Ramos (cell line): ENCODE measurements around the gene CACNA1F.

Experiments used
- in situ Hi-C: fragments of 300-500 bp; cut with MboI; formaldehyde crosslinking; loops from one replicate; pipeline ENCODE4 v1.14.3; 2022; ENCODE audit warnings: low sequenced_read_pairs; ENCODE audit not compliant: unreplicated experiment

CACNA1F gene

DNA sequence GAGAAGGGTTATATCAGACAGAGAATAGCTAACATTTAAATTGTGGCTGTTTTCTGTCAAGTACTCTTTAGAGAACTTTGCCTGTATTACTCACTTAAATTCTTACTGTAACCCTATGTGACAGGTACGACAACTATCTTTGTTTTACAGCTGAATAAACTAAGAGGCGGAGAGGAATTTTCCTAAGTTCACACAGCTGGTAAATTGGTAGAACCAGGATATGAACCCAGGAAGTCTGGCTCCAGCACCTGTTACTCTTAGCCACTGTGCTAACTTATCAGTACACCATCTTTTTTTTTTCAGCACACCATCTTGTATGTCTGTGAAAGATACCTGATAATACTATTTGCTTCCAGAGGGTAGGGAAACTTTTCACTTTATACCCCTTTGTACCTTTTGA lies 31.1 kb downstream of the CACNA1F start:
- in situ Hi-C loops = no loop called here

DNA sequence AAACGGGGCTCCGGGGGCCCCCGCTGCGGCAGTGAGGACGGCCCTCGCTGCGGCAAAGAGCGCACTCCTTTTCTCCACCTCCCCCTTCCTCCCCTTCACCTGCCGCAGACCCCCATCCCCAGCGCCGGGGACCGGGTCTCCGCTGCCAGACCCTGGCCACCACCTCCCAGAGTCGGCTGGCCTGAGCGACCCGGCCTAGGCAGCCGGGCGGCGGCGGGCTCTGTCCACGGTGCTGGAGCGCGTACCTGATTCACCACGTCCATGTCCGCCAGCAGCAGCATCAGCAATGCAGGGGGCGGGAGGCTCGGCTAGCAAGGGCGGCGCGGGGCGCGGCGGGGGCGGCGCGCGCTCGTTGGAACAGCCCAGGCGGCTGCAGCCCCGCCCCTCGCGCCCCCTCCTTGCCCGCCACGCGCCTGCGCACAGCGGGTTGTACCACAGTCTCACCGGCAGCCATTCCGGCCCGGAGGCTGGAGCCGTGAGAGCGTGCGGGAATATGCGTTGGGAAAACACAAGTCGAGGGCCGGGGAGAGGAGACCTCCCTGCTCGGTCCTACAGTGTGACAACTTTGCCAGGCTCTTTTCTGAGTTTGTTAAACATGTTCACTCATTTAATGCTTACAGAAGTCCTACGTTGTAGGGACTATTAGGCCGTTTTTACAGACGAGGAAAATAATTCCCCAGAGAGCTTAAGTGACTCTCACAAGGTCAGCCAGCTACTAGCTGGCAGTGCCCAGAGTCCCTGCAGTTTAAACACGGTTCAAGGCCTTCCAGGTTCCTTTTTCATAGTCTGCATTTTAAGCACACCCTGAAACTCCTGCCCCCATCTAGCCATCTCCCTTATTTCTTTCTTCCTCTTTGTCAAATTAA lies 33.0 kb downstream of the CACNA1F start, which contains the start of gene SYP:
Gene SYP, minus strand, starts transcription at position 288 of the 866 bp plus-strand sequence. Its CDS starts 7 bp downstream, at position 281.
- in situ Hi-C loops = no loop called here

GRCh38 chrX:49199315-49199595 lies 33.9 kb downstream of the CACNA1F start:
- in situ Hi-C loops = no loop called here

GRCh38 chrX:49198540-49199314 lies 34.4 kb downstream of the CACNA1F start:
- in situ Hi-C loops = no loop called here

- in situ Hi-C loops = no loop called here
Observed at GRCh38 chrX:49197543-49198087, 35.5 kb downstream of the CACNA1F start.

- in situ Hi-C loops = no loop called here
Observed at GRCh38 chrX:49193542-49193964, 39.6 kb downstream of the CACNA1F start.

DNA sequence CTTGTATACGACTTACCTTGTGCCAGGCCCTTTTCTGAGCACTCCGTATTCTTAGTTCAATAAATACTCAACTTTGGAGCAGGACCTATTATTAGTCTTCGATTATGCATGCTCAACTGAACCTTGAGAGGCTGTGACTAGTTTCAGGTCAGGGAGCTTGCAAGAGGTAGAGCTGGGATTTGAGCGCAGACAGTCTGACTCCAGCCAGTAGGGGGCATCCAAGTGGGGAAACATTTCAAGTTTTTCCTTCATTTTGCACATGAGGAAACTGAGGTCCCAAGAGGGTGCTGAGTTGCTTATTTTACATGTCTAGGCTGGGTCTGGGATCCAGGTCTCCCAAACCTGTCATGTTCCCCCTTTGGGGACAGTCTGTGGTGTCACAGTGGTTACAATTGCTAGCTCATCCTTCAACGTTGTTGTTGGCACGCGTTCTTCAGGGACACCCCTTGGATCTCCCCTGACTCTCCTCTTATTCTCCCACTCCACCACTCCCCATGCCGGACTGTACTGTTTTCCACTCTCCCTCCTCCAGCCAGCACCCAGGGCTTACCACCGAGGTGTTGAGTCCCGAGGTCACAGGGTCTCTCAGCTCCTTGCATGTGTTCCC lies 40.3 kb downstream of the CACNA1F start:
- in situ Hi-C loops = no loop called here

- in situ Hi-C loops = no loop called here
Observed at GRCh38 chrX:49191574-49192011, 41.5 kb downstream of the CACNA1F start.

GRCh38 chrX:49190821-49191573 lies 42.1 kb downstream of the CACNA1F start:
- in situ Hi-C loops = no loop called here

- in situ Hi-C loops = no loop called here
Observed at GRCh38 chrX:49189606-49190005, 43.5 kb downstream of the CACNA1F start.

GRCh38 chrX:49188468-49189076 lies 44.6 kb downstream of the CACNA1F start:
- in situ Hi-C loops = no loop called here

GRCh38 chrX:49187526-49187925 lies 45.6 kb downstream of the CACNA1F start:
- in situ Hi-C loops = no loop called here

DNA sequence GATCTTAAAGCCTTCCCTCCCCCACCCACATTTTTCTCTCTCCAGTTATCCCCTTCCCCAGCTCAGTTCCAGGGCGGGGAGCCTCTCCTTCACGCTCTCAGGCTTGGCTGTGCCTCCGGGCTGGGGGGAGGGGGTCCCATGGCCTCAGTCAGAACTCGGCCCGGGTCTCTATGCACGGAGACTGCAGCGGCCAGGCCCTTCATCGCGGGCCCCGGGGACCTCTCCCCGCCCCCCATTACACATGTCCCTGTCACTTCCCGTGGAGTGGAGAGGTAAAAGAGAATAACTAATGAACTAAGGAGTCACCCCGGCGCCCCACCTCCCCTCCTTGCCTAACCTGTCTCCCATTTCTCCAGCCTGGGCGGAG lies 46.1 kb downstream of the CACNA1F start:
- in situ Hi-C loops = no loop called here

DNA sequence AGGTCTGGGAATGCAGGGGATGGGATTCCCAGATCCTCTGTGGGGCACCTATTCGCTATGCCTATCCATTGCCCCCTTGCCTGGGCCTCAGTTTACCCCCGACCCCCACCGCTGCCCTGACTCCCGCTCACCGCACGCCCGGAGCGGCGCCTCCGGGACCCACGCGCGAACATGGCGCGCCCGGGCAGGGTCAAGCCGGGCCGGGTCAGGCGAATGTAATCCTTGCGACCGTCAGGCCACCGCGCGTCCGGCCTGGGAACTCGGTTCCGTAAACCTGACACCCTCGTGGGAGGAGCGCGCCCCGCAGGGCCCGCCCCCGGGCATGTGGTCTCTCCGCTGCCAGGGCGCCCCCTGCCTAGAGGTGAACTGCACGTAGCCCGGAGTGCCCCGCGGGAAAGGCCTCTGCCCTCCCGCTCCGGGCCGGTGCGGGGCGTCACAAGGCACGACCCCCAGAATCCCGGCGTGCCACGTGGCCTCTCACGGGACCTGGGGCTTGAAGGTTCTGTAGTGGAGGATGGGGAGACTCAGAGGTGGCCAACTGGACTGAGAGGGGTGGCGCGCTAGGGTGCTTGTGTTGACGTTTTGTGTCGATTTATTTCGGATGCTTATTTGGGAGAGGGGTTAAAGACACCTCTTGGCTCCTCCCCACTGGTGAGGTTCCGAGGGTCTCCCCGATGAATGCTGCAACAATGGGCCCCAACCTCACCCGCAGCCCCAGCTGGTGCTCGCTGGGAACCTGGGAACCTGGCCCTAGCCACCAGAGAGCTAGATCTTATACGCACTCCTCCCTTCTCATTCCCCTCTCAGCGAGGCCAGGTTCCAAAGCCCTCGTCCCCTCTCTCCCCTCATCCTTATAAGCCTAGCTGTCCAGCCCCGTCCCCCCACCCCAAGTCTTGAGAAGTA lies 46.8 kb downstream of the CACNA1F start, which contains the start of gene PRICKLE3:
Gene PRICKLE3, minus strand, starts transcription at position 249 of the 903 bp plus-strand sequence. Its CDS starts 76 bp downstream, at position 173.
- in situ Hi-C loops = no loop called here

DNA sequence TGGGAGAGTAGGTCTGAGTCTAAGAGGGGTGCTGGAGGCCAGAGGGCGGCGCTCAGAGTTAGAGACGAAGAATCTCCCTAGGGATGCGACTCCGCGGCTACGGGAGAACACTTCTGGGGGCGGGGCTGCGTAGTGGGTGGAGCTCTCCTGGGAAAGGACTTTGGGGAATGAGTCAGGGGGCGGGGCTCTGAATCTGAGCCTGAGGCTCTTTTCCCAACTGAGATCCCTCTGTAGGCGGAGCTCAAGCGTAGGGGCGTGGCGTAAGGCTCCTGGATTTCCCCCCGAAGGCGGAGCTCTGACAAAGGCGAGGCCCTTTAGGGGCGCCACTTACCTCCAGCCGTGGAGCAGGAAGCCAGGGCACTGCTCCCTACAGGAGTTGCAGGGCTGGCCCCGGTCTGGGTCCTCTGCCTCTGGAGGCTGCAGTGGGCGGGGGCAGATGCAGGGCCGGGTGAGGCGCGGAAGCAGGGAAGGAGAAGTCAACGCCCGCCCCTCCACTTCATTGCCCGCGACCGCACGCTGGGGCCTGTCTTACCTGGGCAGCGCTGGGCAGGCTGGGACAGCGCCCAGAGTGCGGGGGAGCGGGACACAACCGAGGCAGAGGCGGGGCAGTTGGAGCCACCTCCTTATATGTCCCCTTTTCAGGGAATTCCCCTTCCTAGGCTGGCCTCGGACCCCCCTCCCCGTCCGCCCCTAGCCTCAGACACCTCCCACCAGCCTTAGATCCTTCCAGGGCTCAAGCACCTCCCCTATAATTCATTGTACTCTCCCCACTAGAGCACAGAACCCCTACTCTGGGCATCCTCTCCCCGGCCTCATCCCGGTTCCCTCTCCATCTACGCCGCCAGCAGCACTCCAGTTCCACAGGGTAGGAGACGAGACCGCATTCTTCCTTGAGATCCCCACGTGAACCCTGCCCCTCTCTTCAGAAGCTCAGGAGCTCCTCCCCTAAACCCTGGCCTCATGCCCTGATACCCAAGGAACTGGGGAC lies 48.6 kb downstream of the CACNA1F start:
- in situ Hi-C loops = no loop called here

GRCh38 chrX:49183701-49184281 lies 49.3 kb downstream of the CACNA1F start:
- in situ Hi-C loops = no loop called here

- in situ Hi-C loops = no loop called here
Observed at GRCh38 chrX:49179358-49179757, 53.8 kb downstream of the CACNA1F start.
